ENCODE measurements around the gene IGF1R.

Gene IGF1R

DNA sequence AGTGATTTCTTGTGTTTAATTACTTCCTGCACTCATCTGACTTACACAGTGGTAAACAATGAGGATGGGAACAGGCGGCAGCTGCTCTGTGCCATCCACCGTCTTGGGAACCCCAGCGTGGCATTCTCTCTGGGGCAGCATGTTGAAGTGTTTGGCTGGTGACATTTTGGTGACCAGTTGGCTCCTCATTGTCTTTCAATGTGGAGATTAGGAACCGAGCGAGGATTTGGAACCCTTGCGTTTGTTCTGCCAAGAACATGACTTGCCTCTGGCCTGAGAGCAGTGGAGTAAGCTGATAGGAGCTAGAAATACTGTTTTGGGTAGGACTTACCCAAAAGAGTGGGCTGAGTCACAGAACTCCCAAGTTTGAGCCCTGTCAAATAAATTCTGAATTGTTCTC lies 88.8 kb downstream of the IGF1R start:
- TF ChIP-seq, protein P1, sequence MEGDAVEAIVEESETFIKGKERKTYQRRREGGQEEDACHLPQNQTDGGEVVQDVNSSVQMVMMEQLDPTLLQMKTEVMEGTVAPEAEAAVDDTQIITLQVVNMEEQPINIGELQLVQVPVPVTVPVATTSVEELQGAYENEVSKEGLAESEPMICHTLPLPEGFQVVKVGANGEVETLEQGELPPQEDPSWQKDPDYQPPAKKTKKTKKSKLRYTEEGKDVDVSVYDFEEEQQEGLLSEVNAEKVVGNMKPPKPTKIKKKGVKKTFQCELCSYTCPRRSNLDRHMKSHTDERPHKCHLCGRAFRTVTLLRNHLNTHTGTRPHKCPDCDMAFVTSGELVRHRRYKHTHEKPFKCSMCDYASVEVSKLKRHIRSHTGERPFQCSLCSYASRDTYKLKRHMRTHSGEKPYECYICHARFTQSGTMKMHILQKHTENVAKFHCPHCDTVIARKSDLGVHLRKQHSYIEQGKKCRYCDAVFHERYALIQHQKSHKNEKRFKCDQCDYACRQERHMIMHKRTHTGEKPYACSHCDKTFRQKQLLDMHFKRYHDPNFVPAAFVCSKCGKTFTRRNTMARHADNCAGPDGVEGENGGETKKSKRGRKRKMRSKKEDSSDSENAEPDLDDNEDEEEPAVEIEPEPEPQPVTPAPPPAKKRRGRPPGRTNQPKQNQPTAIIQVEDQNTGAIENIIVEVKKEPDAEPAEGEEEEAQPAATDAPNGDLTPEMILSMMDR (IDR thresholded peaks at IDR 0.05; ENCODE audit: low read depth, low read length), result no peak
- in situ Hi-C loops (cut with HindIII; ENCODE audit: low sequenced_read_pairs), result no loop called here
- H3K4me3 ChIP-seq (ENCODE audit: low read depth, low read length), result no peak overlapping the region

DNA sequence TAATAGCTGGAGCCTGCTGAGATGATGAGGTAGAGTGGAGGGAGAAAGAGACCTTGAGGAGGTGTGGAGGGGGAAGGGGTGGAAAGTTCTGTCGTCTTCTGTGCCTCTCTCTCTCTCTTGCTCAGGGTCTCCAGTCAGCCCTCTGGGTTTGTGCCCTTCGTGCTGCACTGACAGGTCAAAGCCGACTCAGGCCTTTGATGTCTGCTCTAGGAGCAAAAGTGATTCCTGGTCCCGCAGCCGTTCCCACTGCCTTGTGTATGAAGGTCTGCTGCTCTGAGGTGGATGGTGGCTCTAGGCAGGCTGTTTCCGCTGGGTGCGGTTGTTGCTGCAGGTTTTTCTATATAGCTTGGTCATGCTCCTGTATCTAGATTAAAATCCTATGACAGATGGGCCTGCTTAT lies 89.4 kb downstream of the IGF1R start:
- TF ChIP-seq, protein P1 (IDR thresholded peaks at IDR 0.05; ENCODE audit: low read depth, low read length), result no peak
- in situ Hi-C loops (cut with HindIII; ENCODE audit: low sequenced_read_pairs), result no loop called here
- H3K4me3 ChIP-seq (ENCODE audit: low read depth, low read length), result no peak overlapping the region
- DNase-seq (ENCODE audit: low read depth, low spot score), result no peak

More for the DNA sequence above, 88.8 kb downstream of the IGF1R start:
- DNase-seq (ENCODE audit: low read depth, low spot score), result no peak

DNA sequence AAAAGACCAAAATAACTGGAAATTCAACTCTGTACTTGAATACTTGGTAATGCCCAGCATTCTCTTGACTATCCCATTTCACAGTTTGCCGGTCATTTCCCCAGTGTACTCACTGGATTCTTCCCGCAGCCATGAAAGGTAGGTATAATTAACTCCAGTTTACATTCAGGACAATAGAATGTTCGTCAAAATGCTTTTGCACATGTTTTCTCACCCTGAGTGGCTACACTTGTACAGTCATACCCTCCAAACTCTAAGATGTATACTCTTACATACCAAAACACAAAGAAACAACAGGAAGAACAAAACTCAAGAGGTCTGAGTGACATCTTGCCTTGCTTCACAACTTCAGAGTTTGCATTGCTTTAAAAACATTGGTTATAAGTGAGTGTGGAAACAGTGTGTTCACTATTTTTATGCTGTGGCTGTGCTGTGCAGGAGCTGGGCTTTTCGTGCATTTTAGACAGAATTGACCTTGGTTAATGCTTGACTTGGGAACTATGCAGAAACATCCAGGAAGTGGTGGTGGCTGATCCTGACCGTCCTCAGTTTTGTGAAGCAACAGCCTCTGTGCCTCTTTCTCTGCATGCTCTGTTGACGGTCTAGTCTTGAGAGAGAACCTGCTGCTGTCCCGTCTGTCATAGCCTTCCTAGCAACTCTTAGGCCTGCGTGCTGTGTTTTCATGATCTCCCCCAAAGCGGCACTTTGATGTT lies 90.5 kb downstream of the IGF1R start:
- no peak for DNase-seq (ENCODE audit: low read depth, low spot score)
- TF ChIP-seq, protein P1 (IDR thresholded peaks at IDR 0.05; ENCODE audit: low read depth, low read length), result no peak
- in situ Hi-C loops (cut with HindIII; ENCODE audit: low sequenced_read_pairs), result no loop called here
- no peak overlapping the region for H3K4me3 ChIP-seq (ENCODE audit: low read depth, low read length)

DNA sequence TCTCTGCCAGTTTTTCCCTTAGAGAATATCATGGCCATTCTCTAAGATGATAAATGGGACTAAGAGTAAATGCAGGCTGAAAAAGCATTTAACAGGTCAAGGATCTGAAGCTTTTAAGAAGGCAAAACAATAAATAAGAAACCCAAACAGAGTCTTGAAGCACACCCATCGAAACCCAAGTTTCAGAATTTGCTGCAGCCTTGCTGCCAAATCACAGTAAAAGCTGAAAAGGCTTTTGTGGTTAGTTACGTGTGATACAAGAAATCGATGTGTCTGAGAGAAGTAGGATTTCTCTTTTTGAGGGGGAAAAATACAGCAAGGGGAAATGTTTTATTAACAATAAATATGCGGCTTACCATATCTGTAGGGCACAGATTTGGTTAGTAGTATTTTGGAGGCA lies 92.0 kb downstream of the IGF1R start:
- no peak for DNase-seq (ENCODE audit: low read depth, low spot score)

DNA sequence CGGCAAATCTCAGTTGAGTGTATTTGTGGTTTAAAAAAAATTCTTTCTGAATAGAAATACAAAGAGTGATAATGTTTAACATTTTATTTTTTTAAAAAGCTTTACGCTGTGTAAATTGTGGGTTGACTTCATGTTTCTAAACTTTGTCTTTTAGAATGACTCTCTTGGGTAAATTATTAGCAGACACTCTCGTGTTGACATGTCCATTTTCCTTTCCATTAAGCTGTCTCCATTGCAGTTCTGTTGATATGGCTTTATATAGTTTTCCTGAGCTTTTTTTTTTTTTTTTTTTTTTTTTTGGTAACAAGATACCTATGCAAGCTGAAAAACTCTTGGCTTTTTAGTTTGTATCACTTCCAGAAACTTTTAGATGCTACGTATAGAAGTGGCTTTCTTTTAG lies 92.6 kb downstream of the IGF1R start:
- no peak for DNase-seq (ENCODE audit: low read depth, low spot score)
- in situ Hi-C loops (cut with HindIII; ENCODE audit: low sequenced_read_pairs), result no loop called here

More for the DNA sequence above, 92.0 kb downstream of the IGF1R start:
- TF ChIP-seq, protein P1 (IDR thresholded peaks at IDR 0.05; ENCODE audit: low read depth, low read length), result no peak
- in situ Hi-C loops (cut with HindIII; ENCODE audit: low sequenced_read_pairs), result no loop called here
- no peak overlapping the region for H3K4me3 ChIP-seq (ENCODE audit: low read depth, low read length)

DNA sequence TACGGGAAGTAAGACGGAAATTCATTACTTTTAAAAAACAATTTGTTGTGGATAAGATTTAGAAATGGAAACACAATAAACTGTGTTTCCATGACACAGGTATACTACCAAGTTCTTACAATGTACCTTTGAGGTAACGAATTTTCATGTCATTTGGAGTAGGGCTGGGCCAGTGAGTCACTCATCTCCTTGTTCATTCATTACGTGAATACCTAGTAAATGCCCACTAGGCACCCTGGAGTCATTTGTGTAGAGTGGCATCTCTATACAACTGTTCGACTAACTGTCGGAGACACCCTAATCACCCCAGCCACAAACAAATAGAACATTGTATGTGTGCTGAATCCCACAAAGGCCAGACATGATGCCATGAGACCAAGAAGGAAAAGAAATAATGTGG lies 94.8 kb downstream of the IGF1R start:
- TF ChIP-seq, protein P1 (IDR thresholded peaks at IDR 0.05; ENCODE audit: low read depth, low read length), result no peak
- in situ Hi-C loops (cut with HindIII; ENCODE audit: low sequenced_read_pairs), result no loop called here
- no peak for DNase-seq (ENCODE audit: low read depth, low spot score)
- H3K4me3 ChIP-seq (ENCODE audit: low read depth, low read length), result no peak overlapping the region

More for the DNA sequence above, 92.6 kb downstream of the IGF1R start:
- TF ChIP-seq, protein P1 (IDR thresholded peaks at IDR 0.05; ENCODE audit: low read depth, low read length), result no peak
- no peak overlapping the region for H3K4me3 ChIP-seq (ENCODE audit: low read depth, low read length)
